Measurements from ENCODE around the gene OTX2.

DNA sequence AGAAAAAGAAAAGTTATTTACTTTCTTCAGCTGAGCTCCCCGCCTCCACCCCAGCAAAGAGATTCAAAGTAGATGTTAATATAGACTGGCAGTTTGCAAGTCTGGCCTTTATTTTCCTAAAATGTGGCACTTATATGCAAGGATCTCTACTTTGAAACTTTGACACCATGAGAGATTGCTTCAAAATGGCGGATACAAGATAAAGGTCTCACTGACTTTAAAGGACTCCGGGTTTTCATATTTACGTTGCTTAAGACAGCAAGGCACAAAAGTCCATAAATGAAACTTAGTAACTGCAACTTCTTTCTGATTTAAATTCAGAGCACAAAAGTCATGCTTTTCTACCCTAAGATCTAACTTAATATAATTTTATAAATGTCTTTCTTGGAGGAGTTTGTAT lies 3.5 kb downstream of the OTX2 start:
- no peak for TF ChIP-seq POLR2A (IDR thresholded peaks at IDR 0.05)
- TF ChIP-seq, protein P1, sequence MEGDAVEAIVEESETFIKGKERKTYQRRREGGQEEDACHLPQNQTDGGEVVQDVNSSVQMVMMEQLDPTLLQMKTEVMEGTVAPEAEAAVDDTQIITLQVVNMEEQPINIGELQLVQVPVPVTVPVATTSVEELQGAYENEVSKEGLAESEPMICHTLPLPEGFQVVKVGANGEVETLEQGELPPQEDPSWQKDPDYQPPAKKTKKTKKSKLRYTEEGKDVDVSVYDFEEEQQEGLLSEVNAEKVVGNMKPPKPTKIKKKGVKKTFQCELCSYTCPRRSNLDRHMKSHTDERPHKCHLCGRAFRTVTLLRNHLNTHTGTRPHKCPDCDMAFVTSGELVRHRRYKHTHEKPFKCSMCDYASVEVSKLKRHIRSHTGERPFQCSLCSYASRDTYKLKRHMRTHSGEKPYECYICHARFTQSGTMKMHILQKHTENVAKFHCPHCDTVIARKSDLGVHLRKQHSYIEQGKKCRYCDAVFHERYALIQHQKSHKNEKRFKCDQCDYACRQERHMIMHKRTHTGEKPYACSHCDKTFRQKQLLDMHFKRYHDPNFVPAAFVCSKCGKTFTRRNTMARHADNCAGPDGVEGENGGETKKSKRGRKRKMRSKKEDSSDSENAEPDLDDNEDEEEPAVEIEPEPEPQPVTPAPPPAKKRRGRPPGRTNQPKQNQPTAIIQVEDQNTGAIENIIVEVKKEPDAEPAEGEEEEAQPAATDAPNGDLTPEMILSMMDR (IDR thresholded peaks at IDR 0.05) = no peak

All from body of pancreas (tissue), 4 donors.